GM19324 (cell line): Measurements from ENCODE around the gene TULP3.

Experiments used
- ATAC-seq: cut with Tn5 transposase; IDR thresholded peaks from one replicate; pipeline ENCODE4 v1.9.1; 2021; ENCODE audit warnings: mild to moderate bottlenecking, moderate library complexity; ENCODE audit not compliant: unreplicated experiment, low FRiP score

Gene TULP3

GRCh38 chr12:2963154-2963759 is 72.6 kb downstream of the TULP3 start:
- no peak for ATAC-seq

- no peak for ATAC-seq
These were observed 73.1 kb downstream of the TULP3 start for GRCh38 chr12:2963760-2964292.

GRCh38 chr12:2967651-2968050 is 77.0 kb downstream of the TULP3 start:
- no peak for ATAC-seq

- ATAC-seq: no peak
These were observed 80.1 kb downstream of the TULP3 start for GRCh38 chr12:2970744-2971143.

GRCh38 chr12:2973566-2973965 is 82.9 kb downstream of the TULP3 start:
- ATAC-seq: no peak

- ATAC-seq: no peak
These were observed 83.9 kb downstream of the TULP3 start for GRCh38 chr12:2974560-2974971.

- ATAC-seq: no peak
These were observed 85.9 kb downstream of the TULP3 start for GRCh38 chr12:2976581-2976996.

- no peak for ATAC-seq
These were observed 87.1 kb downstream of the TULP3 start for GRCh38 chr12:2977776-2978175.

GRCh38 chr12:2979806-2980205 is 89.1 kb downstream of the TULP3 start:
- no peak for ATAC-seq

- no peak for ATAC-seq
These were observed 89.9 kb downstream of the TULP3 start for GRCh38 chr12:2980630-2981029.

GRCh38 chr12:2982361-2982760 is 91.7 kb downstream of the TULP3 start:
- ATAC-seq: no peak

- ATAC-seq: no peak
These were observed 93.6 kb downstream of the TULP3 start for GRCh38 chr12:2984249-2984648.

- no peak for ATAC-seq
These were observed 94.0 kb downstream of the TULP3 start for GRCh38 chr12:2984698-2985097.

GRCh38 chr12:2986876-2987275 is 96.2 kb downstream of the TULP3 start:
- ATAC-seq: no peak

- no peak for ATAC-seq
These were observed 97.8 kb downstream of the TULP3 start for GRCh38 chr12:2988494-2988893.
